Measurements from ENCODE around the gene PALM. TPM values are rescaled to one million over a fixed set of nuclear protein-coding genes. Genes with fewer than 3 reads are reported as not detected.
A peak's percentile ranks its signal among the peaks of the same experiment; 100 is the strongest.

Gene PALM
- total RNA-seq, 1 donor from 2014 or later = 17.1 TPM

DNA sequence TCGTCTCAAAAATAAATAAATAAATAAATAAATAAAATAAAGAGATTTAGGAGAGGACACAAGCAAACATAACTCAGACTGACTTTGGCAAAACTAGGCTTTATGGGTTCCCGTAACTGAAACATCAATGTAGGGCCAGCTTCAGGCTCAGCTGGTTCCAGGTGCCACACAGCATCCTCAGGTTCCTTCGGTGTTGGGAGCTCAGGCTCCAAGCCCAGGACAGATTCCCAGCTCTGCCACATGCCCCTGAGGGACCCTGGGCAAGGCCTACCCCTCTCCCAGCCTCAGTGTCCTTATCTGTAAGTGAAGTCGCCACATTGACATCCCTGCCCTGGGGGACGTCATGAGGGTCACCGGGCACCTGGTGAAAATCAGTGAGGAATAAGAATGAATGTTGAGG, 60.9 kb downstream of the PALM start:
- no peak for DNase-seq (ENCODE audit: low read depth)
- no peak overlapping the region for H3K4me3 ChIP-seq (ENCODE audit: low read depth, low read length)
- TF ChIP-seq, protein P1, sequence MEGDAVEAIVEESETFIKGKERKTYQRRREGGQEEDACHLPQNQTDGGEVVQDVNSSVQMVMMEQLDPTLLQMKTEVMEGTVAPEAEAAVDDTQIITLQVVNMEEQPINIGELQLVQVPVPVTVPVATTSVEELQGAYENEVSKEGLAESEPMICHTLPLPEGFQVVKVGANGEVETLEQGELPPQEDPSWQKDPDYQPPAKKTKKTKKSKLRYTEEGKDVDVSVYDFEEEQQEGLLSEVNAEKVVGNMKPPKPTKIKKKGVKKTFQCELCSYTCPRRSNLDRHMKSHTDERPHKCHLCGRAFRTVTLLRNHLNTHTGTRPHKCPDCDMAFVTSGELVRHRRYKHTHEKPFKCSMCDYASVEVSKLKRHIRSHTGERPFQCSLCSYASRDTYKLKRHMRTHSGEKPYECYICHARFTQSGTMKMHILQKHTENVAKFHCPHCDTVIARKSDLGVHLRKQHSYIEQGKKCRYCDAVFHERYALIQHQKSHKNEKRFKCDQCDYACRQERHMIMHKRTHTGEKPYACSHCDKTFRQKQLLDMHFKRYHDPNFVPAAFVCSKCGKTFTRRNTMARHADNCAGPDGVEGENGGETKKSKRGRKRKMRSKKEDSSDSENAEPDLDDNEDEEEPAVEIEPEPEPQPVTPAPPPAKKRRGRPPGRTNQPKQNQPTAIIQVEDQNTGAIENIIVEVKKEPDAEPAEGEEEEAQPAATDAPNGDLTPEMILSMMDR (conservative IDR thresholded peaks at IDR 0.05; ENCODE audit: low read depth, low read length) = no peak

DNA sequence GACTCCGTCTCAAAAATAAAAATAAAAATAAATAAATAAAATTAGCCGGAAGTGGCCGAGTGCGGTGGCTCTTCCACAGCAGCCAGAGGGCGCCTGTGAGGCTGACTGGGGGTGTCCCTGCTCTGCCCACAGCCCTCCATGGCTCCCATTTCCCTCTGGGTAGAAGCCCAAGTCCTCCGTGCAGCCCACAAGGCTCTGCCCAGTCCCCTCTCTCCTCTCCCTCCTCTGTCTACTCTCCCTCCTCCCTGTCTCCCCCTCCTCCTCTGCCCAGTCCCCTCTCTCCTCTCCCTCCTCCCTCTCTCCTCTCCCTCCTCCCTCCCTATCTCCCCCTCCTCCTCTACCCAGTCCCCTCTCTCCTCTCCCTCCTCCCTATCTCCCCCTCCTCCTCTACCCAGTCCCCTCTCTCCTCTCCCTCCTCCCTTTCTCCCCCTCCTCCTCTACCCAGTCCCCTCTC, 62.6 kb downstream of the PALM start:
- TF ChIP-seq, protein P1 (conservative IDR thresholded peaks at IDR 0.05; ENCODE audit: low read depth, low read length) = peak; percentile 66
- no peak for DNase-seq (ENCODE audit: low read depth)
- H3K4me3 ChIP-seq (ENCODE audit: low read depth, low read length) = no peak overlapping the region

DNA sequence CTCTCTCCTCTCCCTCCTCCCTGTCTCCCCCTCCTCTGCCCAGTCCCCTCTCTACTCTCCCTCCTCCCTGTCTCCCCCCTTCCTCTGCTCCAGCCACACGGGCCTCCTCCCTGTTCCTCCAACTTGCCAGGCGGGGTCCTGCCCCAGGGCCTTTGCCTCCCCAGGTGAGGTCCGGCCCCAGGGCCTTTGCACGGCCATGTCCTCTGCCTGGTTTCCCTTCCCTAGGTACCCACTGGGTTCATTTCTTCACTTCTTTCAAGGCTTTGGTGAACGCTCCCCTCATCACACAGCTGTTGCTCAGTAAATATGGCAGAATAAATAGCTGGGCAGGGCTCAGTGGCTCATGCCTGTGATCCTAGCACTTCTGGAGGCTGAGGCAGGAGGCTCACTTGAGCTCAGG, 63.3 kb downstream of the PALM start:
- TF ChIP-seq, protein P1 (conservative IDR thresholded peaks at IDR 0.05; ENCODE audit: low read depth, low read length) = no peak
- H3K4me3 ChIP-seq (ENCODE audit: low read depth, low read length) = no peak overlapping the region
- DNase-seq (ENCODE audit: low read depth) = no peak

DNA sequence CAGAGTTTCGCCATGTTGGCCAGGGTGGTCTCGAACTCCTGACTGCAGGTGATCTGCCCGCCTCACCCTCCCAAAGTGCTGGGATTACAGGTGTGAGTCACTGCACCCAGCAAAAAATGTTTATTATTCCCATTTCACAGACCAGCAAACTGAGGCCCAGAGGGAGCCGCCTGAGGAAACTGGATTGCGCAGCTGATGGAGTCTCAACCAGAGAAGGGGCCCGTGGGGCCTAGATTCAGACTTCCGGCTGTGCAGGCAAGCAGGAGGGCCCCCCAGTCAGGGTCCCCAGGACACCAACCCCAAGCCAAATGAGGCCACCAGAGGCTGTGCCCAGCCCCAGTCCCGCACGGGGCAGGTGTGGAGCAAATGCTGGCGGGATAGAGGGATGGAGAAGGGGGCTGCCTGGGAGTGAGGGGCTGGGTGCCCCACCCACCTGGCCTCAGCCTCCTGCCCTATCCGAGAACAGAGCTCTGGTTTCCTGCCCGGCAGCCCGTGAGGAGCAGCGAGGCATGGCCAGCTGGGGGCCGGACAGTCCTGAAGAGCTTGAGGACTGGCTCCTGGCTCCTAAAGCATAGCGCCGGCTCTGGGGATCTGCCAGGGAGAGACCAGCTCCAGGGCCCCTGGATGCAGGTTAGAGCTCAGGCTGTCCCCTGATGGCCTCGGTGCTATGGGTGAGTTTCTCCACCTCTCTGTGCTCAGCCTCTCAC, 64.1 kb downstream of the PALM start:
- DNase-seq (ENCODE audit: low read depth) = no peak
- no peak overlapping the region for H3K4me3 ChIP-seq (ENCODE audit: low read depth, low read length)
- TF ChIP-seq, protein P1 (conservative IDR thresholded peaks at IDR 0.05; ENCODE audit: low read depth, low read length) = no peak

DNA sequence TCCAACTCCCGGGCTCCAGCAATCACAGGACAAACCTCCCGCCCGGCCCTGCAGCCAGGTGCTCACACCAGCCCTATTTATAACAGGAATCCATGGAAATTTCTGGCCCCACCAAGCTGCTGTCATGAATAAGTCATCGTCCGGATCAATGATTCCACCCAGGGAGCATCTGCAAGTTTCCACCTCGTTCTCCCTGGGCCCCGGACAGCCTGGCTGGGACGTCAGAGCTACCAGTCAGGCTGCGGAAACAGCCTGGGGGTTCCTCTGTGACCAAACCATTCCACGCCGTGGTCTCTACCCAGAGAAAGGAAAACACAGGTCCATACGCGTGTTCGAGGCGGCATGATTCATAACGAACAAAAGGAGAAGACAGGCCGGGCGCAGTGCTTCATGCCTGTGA, 67.8 kb downstream of the PALM start:
- TF ChIP-seq, protein P1 (conservative IDR thresholded peaks at IDR 0.05; ENCODE audit: low read depth, low read length) = no peak
- H3K4me3 ChIP-seq (ENCODE audit: low read depth, low read length) = no peak overlapping the region
- DNase-seq (ENCODE audit: low read depth) = no peak

DNA sequence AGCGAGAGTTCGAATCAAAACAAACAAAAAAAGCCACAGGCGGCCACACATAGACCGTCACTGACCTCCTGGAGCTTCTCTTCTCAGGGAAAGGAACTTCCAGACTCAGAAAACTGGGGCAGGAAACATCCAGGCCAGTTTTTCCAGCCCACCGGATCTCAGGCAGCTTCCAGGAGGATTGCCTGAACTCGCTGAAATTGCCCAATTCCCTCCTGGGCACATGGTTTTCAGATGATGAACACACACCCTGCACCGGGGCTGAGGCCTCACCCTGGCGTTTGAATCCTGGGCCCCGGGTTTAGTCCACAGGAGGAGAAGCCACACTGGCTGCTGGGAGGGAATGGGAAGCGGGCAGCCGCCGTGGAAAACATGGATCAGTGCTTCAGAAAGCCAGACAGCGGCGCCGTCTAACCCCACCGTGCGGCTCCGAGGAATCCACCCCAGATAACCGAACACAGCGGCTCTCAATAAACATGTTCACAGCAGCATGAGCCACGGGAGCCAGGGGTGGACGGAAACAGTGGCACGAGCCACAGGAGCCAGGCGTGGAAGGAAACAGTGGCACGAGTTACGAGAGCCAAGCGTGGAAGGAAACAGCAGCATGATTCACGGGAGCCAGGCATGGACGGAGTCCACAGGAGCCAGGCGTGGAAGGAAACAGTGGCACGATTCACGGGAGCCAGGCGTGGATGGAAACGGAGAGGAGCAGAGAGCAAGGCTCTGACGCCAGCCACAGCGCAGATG, 70.3 kb downstream of the PALM start:
- DNase-seq (ENCODE audit: low read depth) = peak; percentile 77

More for the DNA sequence above, 70.3 kb downstream of the PALM start:
- TF ChIP-seq, protein P1 (conservative IDR thresholded peaks at IDR 0.05; ENCODE audit: low read depth, low read length) = no peak
- no peak overlapping the region for H3K4me3 ChIP-seq (ENCODE audit: low read depth, low read length)

All from epithelial cell of proximal tubule (primary cell).